Measurements from ENCODE around the gene IPP. TPM values are rescaled to one million over a fixed set of nuclear protein-coding genes. Genes with fewer than 3 reads are reported as not detected.

The IPP gene
- 10 to 100 TPM; 10.5 to 15.4 (median 11.4) TPM for total RNA-seq

DNA sequence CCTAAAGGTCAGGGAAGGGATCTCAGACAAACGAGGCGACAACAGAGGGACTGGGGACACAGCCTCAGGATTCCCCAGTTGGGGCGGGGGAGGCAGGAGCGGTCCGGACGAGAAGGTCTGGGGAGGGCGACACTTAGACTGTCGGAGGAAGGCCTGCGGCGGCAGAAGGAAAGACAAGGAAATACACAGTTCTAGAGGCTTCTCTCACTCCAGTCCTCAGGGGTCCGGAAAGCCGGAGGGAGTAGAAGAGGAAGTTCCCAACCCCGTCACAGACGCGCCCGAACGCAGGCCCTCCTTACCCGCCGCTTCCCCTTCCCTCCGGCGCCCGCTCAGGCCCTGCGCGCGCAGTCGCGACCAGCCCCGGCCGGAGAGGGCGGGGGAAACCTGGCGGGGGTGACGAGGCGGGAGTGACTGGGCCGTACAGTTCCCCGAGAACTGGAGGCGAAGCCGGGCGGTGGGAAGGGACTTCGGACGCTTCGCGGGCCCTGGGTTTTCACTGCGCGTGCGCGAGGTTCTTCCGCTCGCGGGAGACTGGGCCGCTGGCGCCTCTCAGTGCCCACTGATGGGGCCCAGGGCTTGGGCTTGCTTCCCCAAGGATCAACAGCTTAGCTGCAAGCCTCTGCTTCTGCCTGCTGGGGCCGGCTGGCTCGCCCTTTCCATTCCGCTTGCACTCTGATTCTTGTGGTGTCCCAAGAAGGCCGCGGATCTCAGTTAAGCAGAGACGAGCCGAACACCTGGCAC lies at the start of gene IPP:
IPP (minus strand) TSS at position 356 of the 741 bp plus-strand sequence. CDS start 4,242 bp downstream, outside the sequence.
- intact Hi-C loops (cut with DNase I; ENCODE audit: low total_unique reads) = loop anchor here (10.0 kb wide), 2 partner anchors 54 to 284 kb away; partner anchors contain the start of gene MAST2
- peaks cover 0 to 6% of the 10 kb centered on the region in 2 donors for H3K9me3 ChIP-seq
- H3K27me3 ChIP-seq = no peaks in the 10 kb centered on the region
- TF ChIP-seq POLR2A (IDR thresholded peaks at IDR 0.05) = peak; percentile 87
- peak; percentile 93 to 98 (median 95) for TF ChIP-seq POLR2AphosphoS5 (IDR thresholded peaks at IDR 0.05)
- TF ChIP-seq, protein P1, sequence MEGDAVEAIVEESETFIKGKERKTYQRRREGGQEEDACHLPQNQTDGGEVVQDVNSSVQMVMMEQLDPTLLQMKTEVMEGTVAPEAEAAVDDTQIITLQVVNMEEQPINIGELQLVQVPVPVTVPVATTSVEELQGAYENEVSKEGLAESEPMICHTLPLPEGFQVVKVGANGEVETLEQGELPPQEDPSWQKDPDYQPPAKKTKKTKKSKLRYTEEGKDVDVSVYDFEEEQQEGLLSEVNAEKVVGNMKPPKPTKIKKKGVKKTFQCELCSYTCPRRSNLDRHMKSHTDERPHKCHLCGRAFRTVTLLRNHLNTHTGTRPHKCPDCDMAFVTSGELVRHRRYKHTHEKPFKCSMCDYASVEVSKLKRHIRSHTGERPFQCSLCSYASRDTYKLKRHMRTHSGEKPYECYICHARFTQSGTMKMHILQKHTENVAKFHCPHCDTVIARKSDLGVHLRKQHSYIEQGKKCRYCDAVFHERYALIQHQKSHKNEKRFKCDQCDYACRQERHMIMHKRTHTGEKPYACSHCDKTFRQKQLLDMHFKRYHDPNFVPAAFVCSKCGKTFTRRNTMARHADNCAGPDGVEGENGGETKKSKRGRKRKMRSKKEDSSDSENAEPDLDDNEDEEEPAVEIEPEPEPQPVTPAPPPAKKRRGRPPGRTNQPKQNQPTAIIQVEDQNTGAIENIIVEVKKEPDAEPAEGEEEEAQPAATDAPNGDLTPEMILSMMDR (IDR thresholded peaks at IDR 0.05) = peak in 1 of 3 donors; percentile 13
- DNase-seq (ENCODE audit: low spot score in 2 of 2) = peak; percentile 92 to 95
- peak within 1 kb of the TSS; percentile 95 to 97 for H3K27ac ChIP-seq
- H3K4me1 ChIP-seq = peaks cover 0 to 4% of the 10 kb centered on the region in 2 donors
- peak within 1 kb of the TSS; percentile 62 to 77 (median 65) for H3K4me3 ChIP-seq
- H3K36me3 ChIP-seq = no peaks in the 10 kb centered on the region

DNA sequence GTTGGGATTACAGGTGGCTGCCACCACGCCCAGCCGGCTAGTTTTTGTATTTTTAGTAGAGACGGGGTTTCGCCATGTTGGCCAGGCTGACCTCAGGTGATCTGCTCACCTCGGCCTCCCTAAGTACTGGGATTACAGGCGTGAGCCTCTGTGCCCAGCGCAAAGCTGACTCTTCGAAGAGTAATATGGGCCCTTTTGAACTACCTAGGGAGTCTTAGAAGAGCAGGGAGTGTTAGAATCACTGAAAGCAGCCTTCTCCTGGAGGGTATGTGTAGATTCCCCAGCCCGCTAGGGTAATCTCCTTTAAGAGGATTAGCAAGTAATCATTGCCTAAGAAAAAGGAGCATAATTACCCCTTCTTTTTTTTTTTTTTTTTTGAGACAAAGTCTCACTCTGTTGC lies 46.5 kb upstream of the IPP start:
- DNase-seq (ENCODE audit: low spot score in 2 of 2) = no peak
- H3K9me3 ChIP-seq = no peaks in the 10 kb centered on the region
- no peaks in the 10 kb centered on the region for H3K4me1 ChIP-seq
- TF ChIP-seq, protein P1 (IDR thresholded peaks at IDR 0.05) = no peak
- H3K36me3 ChIP-seq = no peaks in the 10 kb centered on the region
- H3K4me3 ChIP-seq = no peak overlapping the region
- no peaks in the 10 kb centered on the region for H3K27me3 ChIP-seq
- intact Hi-C loops (cut with DNase I; ENCODE audit: low total_unique reads) = no loop called here
- H3K27ac ChIP-seq = no peak overlapping the region

DNA sequence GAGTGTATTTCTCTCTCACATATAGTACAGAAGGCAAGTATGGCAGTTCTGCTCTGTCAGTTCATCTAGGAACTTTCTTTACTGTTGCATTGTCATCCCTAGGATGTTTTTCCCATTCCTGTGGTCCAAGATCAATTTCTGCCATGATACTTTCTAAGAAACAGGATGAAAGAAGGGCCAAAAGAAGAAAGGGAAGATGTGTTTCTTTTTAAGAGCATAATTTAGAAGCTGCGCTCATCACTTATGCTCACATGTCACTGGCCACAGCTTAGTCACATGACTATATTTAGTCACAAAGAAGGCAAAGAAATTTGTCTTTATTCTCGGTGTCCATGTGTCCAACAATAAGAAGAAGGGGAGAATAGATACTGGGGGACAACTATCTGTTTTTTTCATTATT lies 45.9 kb upstream of the IPP start:
- intact Hi-C loops (cut with DNase I; ENCODE audit: low total_unique reads) = no loop called here
- Histone ChIP-seq H3K9me3 (no peaks in the 10 kb centered on the region), H3K27me3 (no peaks in the 10 kb centered on the region), H3K4me1 (no peaks in the 10 kb centered on the region), H3K4me3 (no peak overlapping the region), H3K36me3 (no peaks in the 10 kb centered on the region), H3K27ac (no peak overlapping the region)
- TF ChIP-seq POLR2AphosphoS5 (IDR thresholded peaks at IDR 0.05) (no peak), POLR2A (IDR thresholded peaks at IDR 0.05) (no peak)
- TF ChIP-seq, protein P1 (IDR thresholded peaks at IDR 0.05) = no peak
- no peak for DNase-seq (ENCODE audit: low spot score in 2 of 2)

DNA sequence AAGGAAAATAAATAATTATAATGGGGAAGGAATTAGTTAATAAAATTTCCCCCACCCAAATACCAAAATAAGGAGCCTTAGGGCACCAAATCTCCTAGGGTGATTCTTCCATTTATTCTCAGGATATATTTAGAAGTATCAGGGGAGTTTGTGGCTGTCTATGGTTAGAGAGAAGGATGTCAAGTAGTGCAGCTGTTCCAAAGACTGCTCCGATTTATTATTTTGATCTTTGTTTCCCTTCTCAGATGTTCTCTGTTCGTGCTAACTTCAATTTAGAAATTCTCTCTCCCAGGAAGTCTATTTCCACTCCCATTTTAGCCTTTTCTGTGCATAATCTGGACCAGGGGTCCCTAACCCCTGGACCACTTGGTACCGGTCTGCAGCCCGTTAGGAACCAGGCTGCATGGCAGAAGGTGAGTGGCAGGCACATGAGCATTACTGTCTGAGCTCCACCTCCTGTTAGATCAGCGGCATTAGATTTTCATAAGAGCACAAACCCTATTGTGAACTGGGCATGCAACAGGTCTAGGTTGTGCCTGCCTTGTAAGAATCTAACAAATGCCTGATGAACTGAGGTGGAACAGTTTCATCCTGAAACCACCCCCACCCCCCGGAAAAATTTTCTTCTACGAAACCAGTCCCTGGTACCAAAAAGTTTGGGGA lies 43.6 kb upstream of the IPP start:
- H3K27me3 ChIP-seq = no peaks in the 10 kb centered on the region
- H3K4me1 ChIP-seq = no peaks in the 10 kb centered on the region
- H3K27ac ChIP-seq = no peak overlapping the region
- intact Hi-C loops (cut with DNase I; ENCODE audit: low total_unique reads) = no loop called here
- no peaks in the 10 kb centered on the region for H3K36me3 ChIP-seq
- no peak overlapping the region for H3K4me3 ChIP-seq
- no peaks in the 10 kb centered on the region for H3K9me3 ChIP-seq
- TF ChIP-seq POLR2AphosphoS5 (IDR thresholded peaks at IDR 0.05) (no peak), POLR2A (IDR thresholded peaks at IDR 0.05) (no peak)
- TF ChIP-seq, protein P1 (IDR thresholded peaks at IDR 0.05) = no peak
- DNase-seq (ENCODE audit: low spot score in 2 of 2) = no peak

- intact Hi-C loops (cut with DNase I; ENCODE audit: low total_unique reads) = no loop called here
Measured at GRCh38 chr1:45792744-45793143, 42.3 kb upstream of the IPP start.

More at GRCh38 chr1:45792744-45793143, 42.3 kb upstream of the IPP start:
- H3K27me3 ChIP-seq = no peaks in the 10 kb centered on the region
- H3K36me3 ChIP-seq = no peaks in the 10 kb centered on the region
- H3K4me1 ChIP-seq = no peaks in the 10 kb centered on the region
- no peak overlapping the region for H3K27ac ChIP-seq
- no peak overlapping the region for H3K4me3 ChIP-seq
- no peaks in the 10 kb centered on the region for H3K9me3 ChIP-seq
- no peak for DNase-seq (ENCODE audit: low spot score in 2 of 2)
- TF ChIP-seq POLR2A (IDR thresholded peaks at IDR 0.05) (no peak), POLR2AphosphoS5 (IDR thresholded peaks at IDR 0.05) (no peak)
- TF ChIP-seq, protein P1 (IDR thresholded peaks at IDR 0.05) = no peak

Data from breast epithelium (tissue), 4 donors.